Sciatic nerve (tissue), 2 donors: ENCODE data around the gene ANO6. TPM values are rescaled to one million over a fixed set of nuclear protein-coding genes. Genes with fewer than 3 reads are reported as not detected.
A peak's percentile ranks its signal among the peaks of the same experiment; 100 is the strongest.

Experiments
- ATAC-seq: fragments of 200-7000 bp; cut with Tn5 transposase; one replicate; pipeline ENCODE4 v1.9.1; 2020; ENCODE audit warnings: mild to moderate bottlenecking, moderate library complexity
- DNase-seq: peaks from one replicate; pipeline ENCODE4 v3.0.0-alpha.2; 2020; ENCODE audit warnings: low spot score
- intact Hi-C: fragments of 100-400 bp; cut with DNase I; formaldehyde crosslinking; loops from one replicate; pipeline ENCODE4 v1.14.2; 2022
- total RNA-seq: library from RNA; stranded (reverse); fragmentation: NEBNext Ultra II Directional; extraction: Animal tissue kit (Norgen Biotek cat#: 25700); gene quantifications from one replicate; pipeline ENCODE4 v1.2.1, GENCODE V29; 2021
- donor health status: DM: no; HTN: no; CAD: no.
- donor health status: DM: no; HTN: no; CAD: no.

ANO6 gene
- total RNA-seq, 1 donor from 2014 or later = 50.6 TPM

- intact Hi-C loops = no loop called here
- ATAC-seq = peak; percentile 56
- peak; percentile 87 for DNase-seq
These were observed 52.9 kb downstream of the ANO6 start for GRCh38 chr12:45268672-45269411.

DNA sequence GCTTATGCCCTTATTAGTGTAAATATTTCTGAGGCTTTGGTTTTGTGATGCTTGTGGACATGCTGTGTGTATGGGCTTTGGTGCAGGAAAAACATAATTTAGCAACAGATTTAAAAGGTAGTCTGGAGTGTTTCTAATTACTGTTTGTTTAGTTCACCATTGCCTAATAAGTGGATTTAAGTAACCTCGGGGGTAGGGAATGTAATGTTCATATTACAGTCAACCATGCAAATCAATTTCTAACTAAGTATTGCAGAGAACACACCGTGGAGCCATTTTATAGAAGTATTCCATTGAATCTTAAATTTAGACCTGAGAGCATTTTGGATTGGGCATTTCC is 53.5 kb downstream of the ANO6 start:
- DNase-seq (no peak), ATAC-seq (no peak)
- intact Hi-C loops = no loop called here

DNA sequence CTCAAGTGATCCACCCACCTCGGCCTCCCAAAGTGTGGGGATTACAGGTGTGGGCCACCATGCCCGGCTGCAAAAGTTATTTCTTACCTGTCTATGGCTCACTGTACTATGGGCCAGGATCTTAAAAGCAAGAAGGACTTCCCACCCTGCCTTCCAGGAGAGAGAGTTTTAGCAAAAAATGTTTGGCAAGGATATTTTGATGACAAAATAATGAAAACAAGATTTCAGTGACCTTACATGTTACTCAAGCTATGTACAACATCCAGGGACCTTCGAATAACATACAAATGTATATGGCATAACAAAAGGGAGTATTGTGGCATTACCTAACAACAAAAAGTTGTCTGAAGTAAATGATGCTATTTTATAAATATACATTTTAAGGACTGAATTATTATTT is 55.1 kb downstream of the ANO6 start:
- intact Hi-C loops = no loop called here
- DNase-seq (no peak), ATAC-seq (no peak)

DNA sequence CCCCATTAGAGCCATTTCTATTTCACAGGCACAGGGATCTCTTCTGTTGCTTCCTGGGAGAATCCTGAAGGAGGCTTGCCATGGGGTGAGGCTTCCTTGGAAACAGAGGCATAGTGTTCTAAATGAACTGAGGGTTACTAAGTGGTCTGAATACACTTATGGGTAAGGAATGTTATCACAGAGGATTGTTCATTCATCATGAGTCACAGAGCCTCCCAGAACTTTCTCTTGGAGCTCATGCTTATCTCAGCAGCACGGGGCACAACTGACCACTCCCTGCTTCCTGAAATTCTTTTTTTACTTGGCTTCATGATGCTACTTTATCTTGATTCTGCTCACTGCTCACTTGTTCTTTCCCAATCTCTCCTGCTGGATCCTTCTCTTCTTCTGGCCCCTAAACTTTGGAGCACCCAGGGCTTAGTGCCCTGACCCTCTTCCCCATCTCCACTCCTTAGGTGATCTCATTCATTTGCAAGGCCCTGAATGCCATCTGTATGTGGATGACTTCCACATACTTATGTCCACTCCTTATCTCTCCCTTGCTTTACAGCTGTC is 57.9 kb downstream of the ANO6 start:
- DNase-seq (no peak), ATAC-seq (peak; percentile 88)
- intact Hi-C loops = no loop called here

GRCh38 chr12:45276154-45276755 is 60.4 kb downstream of the ANO6 start:
- intact Hi-C loops = no loop called here
- DNase-seq (no peak), ATAC-seq (no peak)

DNA sequence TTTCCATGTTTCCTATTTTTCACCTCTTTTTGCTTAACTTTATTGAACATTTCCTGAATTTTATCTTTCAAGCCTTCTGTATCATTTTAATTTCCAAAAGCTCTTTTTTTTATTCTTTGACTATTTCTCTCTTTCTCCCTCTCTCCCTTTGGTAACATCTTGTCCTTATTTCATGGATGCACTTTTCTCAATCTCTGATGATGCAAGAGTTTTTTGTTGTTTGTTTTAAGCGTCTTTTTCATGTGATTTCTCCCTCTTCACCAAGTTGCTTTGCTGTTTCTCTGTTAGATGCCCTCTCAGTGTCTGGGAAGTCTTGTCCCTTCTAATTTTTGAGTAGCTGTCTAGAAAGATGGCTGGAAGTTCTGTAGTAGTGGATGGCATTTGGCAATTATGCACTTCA is 62.6 kb downstream of the ANO6 start:
- ATAC-seq (peak; percentile 35), DNase-seq (no peak)
- intact Hi-C loops = no loop called here

DNA sequence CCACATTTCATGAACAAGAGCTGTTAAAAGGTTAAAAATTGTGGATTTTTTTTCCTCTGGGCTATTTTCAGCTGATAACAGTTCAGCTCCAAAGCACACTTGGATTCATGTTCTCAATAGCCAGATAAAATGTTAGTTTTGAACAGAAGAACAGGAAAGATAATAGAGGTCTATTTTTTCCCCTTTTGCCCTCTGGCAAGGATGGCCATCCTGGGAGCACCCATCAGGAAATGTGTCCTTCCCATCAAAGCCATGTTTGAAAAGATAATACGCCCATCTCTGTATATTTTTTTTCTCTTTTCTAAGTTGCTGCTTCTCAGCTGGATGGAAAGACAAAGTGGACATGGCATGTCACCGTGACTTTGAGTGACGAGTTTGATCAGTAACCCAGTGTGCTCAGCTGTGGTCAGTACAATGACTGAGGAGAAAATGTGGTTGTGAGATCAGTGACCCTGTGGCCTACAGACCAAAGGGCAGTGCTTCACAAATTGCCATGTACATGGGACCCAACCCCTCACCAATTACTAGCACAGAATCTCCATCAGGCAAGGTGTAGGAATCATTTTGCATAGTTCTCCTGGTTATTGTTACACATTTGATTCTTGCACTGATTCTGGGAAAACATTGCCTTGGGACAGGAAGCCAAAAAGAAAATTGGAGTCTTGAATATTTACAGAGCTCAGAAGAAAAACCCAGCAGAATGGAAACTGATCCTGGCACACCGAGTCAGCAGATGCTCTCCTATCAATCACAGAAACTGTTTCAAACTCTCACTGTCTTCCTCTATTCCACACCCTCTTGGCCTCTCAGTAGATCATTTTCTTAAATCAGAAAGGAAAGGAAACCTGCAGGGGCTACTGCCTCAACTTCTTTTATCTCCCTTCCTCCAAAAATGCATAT is 64.3 kb downstream of the ANO6 start:
- ATAC-seq (peak; percentile 38), DNase-seq (no peak)
- intact Hi-C loops = no loop called here

- ATAC-seq (no peak), DNase-seq (no peak)
- intact Hi-C loops = no loop called here
These were observed 66.1 kb downstream of the ANO6 start for GRCh38 chr12:45281994-45282393.

- no peak for DNase-seq
- ATAC-seq = no peak
- intact Hi-C loops = no loop called here
These were observed 66.5 kb downstream of the ANO6 start for GRCh38 chr12:45282411-45282810.

DNA sequence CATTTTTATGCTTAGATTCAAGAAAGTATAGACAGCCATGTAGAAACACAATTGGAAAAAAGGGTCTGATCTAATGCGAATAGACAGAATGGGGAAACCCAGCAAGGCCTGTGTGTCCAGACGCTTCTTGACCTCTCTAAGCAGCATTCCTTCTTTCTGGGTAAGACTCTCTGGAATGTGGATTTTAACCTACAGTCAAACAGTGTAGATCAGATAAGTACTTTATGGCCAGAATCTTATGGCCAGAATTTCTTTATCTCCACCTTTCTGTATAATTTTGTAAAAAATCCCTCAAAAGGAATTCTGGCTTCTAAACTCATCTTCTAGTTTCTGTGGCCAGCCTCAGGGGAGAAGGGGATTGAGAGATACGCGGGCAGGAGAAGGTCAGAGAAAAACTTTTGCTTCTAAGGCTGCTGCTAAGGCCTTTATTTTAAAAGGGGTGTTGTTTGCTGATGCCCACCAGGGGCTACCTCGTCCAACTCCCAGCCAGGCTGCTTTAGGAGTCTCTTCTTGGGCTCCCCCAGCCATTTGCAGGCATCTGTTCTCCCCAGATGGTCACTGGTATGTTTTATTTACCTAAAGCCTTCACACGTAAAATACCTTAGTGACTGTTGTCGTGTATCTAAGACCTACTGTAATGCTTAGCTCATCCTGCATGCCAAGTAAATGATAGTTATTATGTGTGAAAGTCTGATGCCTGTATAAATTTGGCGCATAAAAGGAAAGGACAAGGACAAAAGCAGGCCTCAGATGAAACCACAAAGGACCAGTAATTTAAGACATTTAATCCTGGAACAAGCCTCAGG is 68.4 kb downstream of the ANO6 start:
- ATAC-seq (no peak), DNase-seq (no peak)
- intact Hi-C loops = no loop called here

DNA sequence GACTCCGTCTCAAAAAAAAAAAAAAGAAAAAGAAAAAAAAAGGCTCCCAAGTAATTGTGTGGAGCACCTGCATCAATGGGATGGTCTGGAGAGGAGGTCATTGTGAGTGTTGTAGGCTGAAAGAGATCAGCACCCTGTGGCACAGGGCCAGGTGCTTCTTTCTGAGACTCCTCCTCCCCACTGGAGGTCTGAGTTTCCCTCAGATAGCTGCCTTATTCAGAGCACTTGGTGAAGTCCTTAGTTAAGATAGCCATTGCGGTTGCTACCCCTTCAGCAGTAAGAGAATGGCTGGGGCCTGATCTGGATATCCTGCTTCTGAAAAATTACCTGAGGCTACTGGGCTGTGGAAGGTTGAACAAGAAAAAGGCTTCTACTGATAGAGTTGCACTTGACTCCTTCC is 69.8 kb downstream of the ANO6 start:
- no peak for ATAC-seq
- no peak for DNase-seq
- intact Hi-C loops = no loop called here

GRCh38 chr12:45286621-45287020 is 70.7 kb downstream of the ANO6 start:
- ATAC-seq (no peak), DNase-seq (no peak)
- intact Hi-C loops = no loop called here

DNA sequence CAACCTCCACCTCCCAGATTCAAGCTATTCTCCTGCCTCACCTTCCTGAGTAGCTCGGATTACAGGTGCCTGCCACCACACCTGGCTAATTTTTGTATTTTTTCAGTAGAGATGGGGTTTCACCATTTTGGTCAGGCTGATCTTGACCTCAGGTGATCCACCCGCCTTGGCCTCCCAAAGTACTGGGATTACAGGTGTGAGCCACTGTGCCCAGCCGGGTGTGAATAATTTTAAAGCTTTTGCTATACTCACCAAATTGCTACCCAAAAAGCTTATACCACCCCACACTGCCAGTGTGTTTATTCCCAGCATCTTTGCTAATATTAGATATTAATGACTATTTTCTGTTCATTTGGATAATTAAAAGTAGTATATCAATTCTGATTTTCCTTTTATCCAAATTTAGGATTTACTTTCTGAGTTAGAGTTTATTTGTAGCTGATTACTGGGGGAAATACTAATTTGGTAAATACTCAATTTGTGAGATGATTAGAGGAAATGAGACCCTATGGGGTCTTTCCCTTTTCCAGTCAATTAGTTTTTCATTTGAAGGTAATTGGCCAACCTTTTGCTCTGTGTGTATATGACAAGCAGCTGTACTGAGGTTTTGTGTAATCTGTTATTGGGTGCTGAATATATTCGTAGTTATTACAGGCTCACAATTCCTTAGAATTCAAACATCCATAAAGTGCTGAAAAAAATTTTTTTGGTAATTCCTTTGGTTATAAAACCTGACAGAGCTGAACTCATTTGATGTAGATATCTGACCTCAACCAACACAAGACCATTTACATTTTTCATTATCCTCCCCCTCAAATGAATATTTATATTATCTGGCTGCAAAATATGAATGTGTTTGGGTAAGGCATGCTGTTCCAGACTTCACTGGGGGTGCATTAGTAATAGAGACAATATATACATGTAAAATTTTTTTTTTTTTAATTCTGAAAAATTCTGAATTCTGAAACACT is 73.6 kb downstream of the ANO6 start:
- intact Hi-C loops = no loop called here
- ATAC-seq (no peak), DNase-seq (no peak)

DNA sequence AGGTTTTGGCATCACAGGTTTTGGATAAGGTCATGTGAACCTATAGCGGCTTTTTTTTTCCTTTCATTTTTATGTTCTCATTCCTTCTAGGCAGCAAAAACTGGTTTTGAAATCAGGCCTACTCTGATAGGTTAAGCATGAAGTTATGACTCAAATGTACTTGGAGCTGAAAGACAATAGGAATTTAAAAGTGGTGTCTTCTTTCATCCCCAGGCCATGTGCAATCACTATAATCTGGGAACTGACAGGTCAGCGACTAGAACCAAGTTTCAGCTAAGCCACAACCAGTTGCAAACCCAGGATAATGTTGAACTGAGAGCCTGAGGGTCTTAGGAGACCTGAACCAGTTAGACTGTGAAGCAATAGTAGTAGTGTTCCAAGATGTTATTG is 74.3 kb downstream of the ANO6 start:
- ATAC-seq = peak; percentile 91
- intact Hi-C loops = no loop called here

DNA sequence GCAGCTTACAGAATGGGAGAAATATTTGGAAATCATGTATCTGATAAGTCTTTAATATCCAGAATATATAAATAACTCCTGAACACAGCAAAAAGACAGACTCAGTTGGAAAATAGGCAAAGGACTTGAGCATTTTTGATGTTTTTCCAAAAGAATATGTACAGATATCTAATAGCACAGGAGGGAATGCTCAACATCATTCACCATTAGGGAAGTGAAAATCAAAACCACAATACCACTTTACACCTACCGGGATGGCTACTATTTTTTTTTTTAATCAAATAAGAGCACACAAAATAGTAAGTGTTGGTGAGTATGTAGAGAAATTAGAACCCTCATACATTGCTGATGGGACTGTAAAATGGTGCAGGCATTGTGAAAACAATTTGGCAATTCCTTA is 75.6 kb downstream of the ANO6 start:
- DNase-seq (no peak), ATAC-seq (no peak)
- intact Hi-C loops = no loop called here

More for the DNA sequence above, 74.3 kb downstream of the ANO6 start:
- DNase-seq = no peak

DNA sequence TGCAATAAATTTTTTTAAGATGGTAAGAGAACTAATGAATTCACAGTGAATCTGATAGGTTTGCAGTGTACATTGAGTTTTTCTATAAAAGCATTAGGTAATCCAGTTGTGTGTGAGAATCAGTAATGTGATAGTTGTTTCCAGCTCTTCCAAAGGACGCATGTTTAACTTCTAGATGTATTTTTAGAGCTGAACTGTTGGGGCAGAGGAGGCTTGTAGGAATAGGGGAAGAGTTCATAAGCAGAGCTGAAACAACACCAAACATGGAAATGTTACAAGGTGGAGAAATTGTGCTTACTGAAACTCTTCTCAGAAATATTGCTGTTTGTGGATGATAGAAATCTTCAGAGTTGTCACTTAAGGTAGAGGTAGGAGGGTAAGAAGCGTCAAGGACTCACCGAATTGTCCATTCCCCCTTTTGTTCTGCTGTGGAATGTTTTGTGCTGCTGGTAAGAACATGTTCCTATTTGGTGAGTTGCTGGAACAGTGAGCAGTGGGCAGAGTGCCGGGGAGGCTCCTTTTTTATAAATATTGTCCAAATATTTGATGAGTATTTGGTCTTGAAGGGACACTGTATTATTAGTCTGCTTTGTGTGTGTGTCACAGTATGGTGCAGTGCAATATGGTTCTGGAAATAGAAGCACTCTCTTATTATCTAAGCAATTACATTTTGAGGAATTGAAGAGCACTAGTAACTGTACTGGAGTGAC is 76.7 kb downstream of the ANO6 start:
- no peak for ATAC-seq
- intact Hi-C loops = no loop called here
- DNase-seq = no peak

DNA sequence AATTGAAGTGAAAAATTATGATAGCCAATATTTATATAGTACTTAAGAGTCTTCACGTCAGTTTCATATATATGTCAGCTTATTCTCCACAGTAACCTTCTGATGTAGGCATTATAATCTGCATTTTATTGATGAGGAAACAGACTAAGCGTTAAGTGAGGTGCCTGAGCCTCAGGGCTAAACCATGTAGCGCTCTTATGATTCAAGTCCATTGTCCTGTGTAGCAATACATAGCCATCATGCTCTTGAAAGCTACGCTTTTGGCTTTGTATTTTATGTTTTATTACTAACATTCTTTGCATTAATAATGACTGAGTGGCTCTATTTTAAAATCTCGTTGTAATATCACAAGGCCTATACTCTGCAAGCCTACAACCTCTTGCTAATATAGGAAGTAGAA is 79.0 kb downstream of the ANO6 start:
- intact Hi-C loops = no loop called here
- DNase-seq (no peak), ATAC-seq (no peak)
